Measurements from ENCODE around the gene FBXO21.

DNA sequence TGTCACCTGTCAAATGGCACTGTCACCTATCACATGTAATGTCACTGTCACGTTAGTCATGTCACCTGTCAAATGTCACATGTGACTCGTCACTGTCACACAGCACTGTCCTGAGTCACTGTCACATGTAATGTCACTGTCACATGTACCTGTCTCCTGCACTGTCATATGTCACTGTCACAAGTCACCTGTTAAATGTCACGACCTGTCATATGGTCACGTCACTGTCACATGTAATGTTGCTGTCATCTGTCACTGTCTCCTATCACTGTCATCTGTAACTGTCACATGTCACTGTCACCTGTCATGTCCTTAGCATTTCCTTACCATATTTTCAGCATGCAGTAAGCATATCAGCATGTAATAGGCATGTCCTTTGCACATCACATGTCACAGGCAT, 63.9 kb downstream of the FBXO21 start:
- TF ChIP-seq ZKSCAN5 (CRISPR knock-in tag; IDR thresholded peaks at IDR 0.05) (no peak), ATF1 (CRISPR knock-in tag; IDR thresholded peaks at IDR 0.05) (no peak), POLR2A (IDR thresholded peaks at IDR 0.05; ENCODE audit: insufficient read depth in 1 of 2, low read depth in 2 of 2, low read length in 2 of 2) (no peak), ZNF274 (CRISPR knock-in tag; IDR thresholded peaks at IDR 0.05) (no peak), KLF15 (CRISPR knock-in tag; IDR thresholded peaks at IDR 0.05; ENCODE audit: borderline replicate concordance) (no peak)
- TF ChIP-seq, protein P1, sequence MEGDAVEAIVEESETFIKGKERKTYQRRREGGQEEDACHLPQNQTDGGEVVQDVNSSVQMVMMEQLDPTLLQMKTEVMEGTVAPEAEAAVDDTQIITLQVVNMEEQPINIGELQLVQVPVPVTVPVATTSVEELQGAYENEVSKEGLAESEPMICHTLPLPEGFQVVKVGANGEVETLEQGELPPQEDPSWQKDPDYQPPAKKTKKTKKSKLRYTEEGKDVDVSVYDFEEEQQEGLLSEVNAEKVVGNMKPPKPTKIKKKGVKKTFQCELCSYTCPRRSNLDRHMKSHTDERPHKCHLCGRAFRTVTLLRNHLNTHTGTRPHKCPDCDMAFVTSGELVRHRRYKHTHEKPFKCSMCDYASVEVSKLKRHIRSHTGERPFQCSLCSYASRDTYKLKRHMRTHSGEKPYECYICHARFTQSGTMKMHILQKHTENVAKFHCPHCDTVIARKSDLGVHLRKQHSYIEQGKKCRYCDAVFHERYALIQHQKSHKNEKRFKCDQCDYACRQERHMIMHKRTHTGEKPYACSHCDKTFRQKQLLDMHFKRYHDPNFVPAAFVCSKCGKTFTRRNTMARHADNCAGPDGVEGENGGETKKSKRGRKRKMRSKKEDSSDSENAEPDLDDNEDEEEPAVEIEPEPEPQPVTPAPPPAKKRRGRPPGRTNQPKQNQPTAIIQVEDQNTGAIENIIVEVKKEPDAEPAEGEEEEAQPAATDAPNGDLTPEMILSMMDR (CRISPR knock-in tag; IDR thresholded peaks at IDR 0.05), result no peak

Measured in HepG2 (cell line).